Inferior parietal cortex (tissue), 1 donor: Measurements from ENCODE around the gene GNAS.

Source experiments
- DNase-seq: peaks from one replicate; pipeline ENCODE4 v3.0.0-alpha.2; 2016; ENCODE audit errors: extremely low spot score

Gene GNAS

GRCh38 chr20:58880994-58881752 is 28.7 kb downstream of the GNAS start:
- DNase-seq: no peak

GRCh38 chr20:58882704-58883089 is 30.2 kb downstream of the GNAS start:
- DNase-seq: no peak

- DNase-seq: no peak
Observed at GRCh38 chr20:58883241-58883691, 30.8 kb downstream of the GNAS start.

GRCh38 chr20:58884966-58885365 is 32.5 kb downstream of the GNAS start:
- DNase-seq: no peak

GRCh38 chr20:58886546-58886945 is 34.0 kb downstream of the GNAS start:
- DNase-seq: no peak

GRCh38 chr20:58888103-58888502 is 35.6 kb downstream of the GNAS start:
- no peak for DNase-seq

- DNase-seq: peak; percentile 59
Observed at GRCh38 chr20:58888521-58889333, 36.2 kb downstream of the GNAS start.

- DNase-seq: no peak
Observed at GRCh38 chr20:58889334-58889760, 36.8 kb downstream of the GNAS start.

- DNase-seq: no peak
Observed at GRCh38 chr20:58889798-58890517, 37.4 kb downstream of the GNAS start.

- peak; percentile 49 for DNase-seq
Observed at GRCh38 chr20:58890518-58891085, 38.1 kb downstream of the GNAS start.

GRCh38 chr20:58891086-58891717 is 38.7 kb downstream of the GNAS start:
- peak; percentile 27 for DNase-seq

- DNase-seq: no peak
Observed at GRCh38 chr20:58891718-58892140, 39.2 kb downstream of the GNAS start.

- DNase-seq: peak; percentile 34
Observed at GRCh38 chr20:58892141-58892931, 39.8 kb downstream of the GNAS start.

GRCh38 chr20:58892932-58893224 is 40.4 kb downstream of the GNAS start:
- DNase-seq: no peak

GRCh38 chr20:58893355-58894120 is 41.0 kb downstream of the GNAS start:
- DNase-seq: peak; percentile 13

GRCh38 chr20:58894652-58895447 is 42.3 kb downstream of the GNAS start:
- DNase-seq: no peak

GRCh38 chr20:58895448-58896180 is 43.1 kb downstream of the GNAS start:
- no peak for DNase-seq

GRCh38 chr20:58896820-58897219 is 44.3 kb downstream of the GNAS start:
- DNase-seq: no peak
